Neural cell (in vitro differentiated cells): Measurements from ENCODE around the gene ACBD6. TPM values are rescaled to one million over a fixed set of nuclear protein-coding genes. Genes with fewer than 3 reads are reported as not detected.

Experiments used
- H2AFZ ChIP-seq: fragments of 200-600, 300-800 bp; sonication (generic), shearing (Covaris generic); 2 replicates; pipeline ENCODE4 v1.6.0; 2014; ENCODE audit warnings: low read depth, mild to moderate bottlenecking, antibody characterized with exemption, low read length, moderate library complexity
- H3F3A ChIP-seq: fragments of 200-600 bp; shearing (Covaris generic); 2 replicates; pipeline ENCODE4 v1.6.1; 2016; ENCODE audit warnings: mild to moderate bottlenecking, moderate library complexity, mixed read lengths, antibody characterized with exemption, low read length; ENCODE audit not compliant: insufficient read depth, poor library complexity, severe bottlenecking
- H3K27ac ChIP-seq: fragments of 200-600, 300-800 bp; sonication (generic), shearing (Covaris generic); 2 replicates; pipeline ENCODE4 v1.5.1; 2014; ENCODE audit warnings: mild to moderate bottlenecking, low read length, moderate library complexity
- H3K27me3 ChIP-seq: fragments of 300-800, 200-600 bp; sonication (generic), shearing (Covaris generic); 2 replicates; pipeline ENCODE4 v1.6.0; 2014; ENCODE audit warnings: mild to moderate bottlenecking, low read depth, low read length, moderate library complexity; ENCODE audit not compliant: insufficient read depth
- H3K36me3 ChIP-seq: fragments of 300-800, 200-600 bp; sonication (generic), shearing (Covaris generic); 2 replicates; pipeline ENCODE4 v1.5.1; 2014; ENCODE audit warnings: mild to moderate bottlenecking, antibody characterized with exemption, low read length, moderate library complexity; ENCODE audit not compliant: insufficient read depth
- H3K4me2 ChIP-seq: fragments of 300-800, 200-600 bp; sonication (generic), shearing (Covaris generic); 2 replicates; pipeline ENCODE4 v1.6.0; 2014; ENCODE audit warnings: mild to moderate bottlenecking, low read length
- H3K4me3 ChIP-seq: fragments of 300-800, 200-600 bp; sonication (generic), shearing (Covaris generic); 2 replicates; pipeline ENCODE4 v1.5.1; 2014; ENCODE audit warnings: mild to moderate bottlenecking, low read length, moderate library complexity
- H3K79me2 ChIP-seq: fragments of 200-600 bp; shearing (Covaris generic); replicated peaks from 2 replicates; pipeline ENCODE4 v1.6.0; 2014; ENCODE audit warnings: mild to moderate bottlenecking, low read length, moderate library complexity; ENCODE audit not compliant: insufficient read depth
- H3K9ac ChIP-seq: fragments of 300-800, 200-600 bp; sonication (generic), shearing (Covaris generic); 2 replicates; pipeline ENCODE4 v1.6.1; 2016; ENCODE audit warnings: mild to moderate bottlenecking, low read length, mixed read lengths
- H3K9me2 ChIP-seq: fragments of 200-600 bp; shearing (Covaris generic); 2 replicates; pipeline ENCODE4 v1.6.1; 2016; ENCODE audit warnings: mild to moderate bottlenecking, low read length, mixed read lengths; ENCODE audit not compliant: insufficient read depth
- H3K9me3 ChIP-seq: fragments of 200-600, 300-800 bp; sonication (generic), shearing (Covaris generic); 2 replicates; pipeline ENCODE4 v1.6.1; 2016; ENCODE audit warnings: mild to moderate bottlenecking, mixed run types, low read length, moderate library complexity, mixed read lengths
- H4K20me1 ChIP-seq: fragments of 200-600 bp; shearing (Covaris generic); 2 replicates; pipeline ENCODE4 v1.6.1; 2016; ENCODE audit warnings: mild to moderate bottlenecking, mixed run types; ENCODE audit not compliant: insufficient read depth
- EP300 ChIP-seq: fragments of 450-650 bp; conservative IDR thresholded peaks from 2 replicates; pipeline ENCODE4 v1.6.1; 2014; ENCODE audit warnings: antibody characterized with exemption, mild to moderate bottlenecking, moderate library complexity; ENCODE audit not compliant: poor library complexity, severe bottlenecking
- EZH2 ChIP-seq: fragments of 200-600, 300-800 bp; shearing (Covaris generic), sonication (generic); IDR thresholded peaks from 2 replicates; pipeline ENCODE4 v1.6.1; 2014; ENCODE audit warnings: antibody characterized with exemption, low read length, borderline replicate concordance, mild to moderate bottlenecking; ENCODE audit not compliant: insufficient read depth, poor library complexity, severe bottlenecking
- MXI1 ChIP-seq: fragments of 450-650 bp; conservative IDR thresholded peaks from 2 replicates; pipeline ENCODE4 v1.6.1; 2014; ENCODE audit warnings: antibody characterized with exemption, mild to moderate bottlenecking; ENCODE audit not compliant: poor library complexity, severe bottlenecking
- POLR2AphosphoS5 ChIP-seq: IDR thresholded peaks from 2 replicates; pipeline ENCODE4 v1.6.1; 2012
- RAD21 ChIP-seq: fragments of 450-650 bp; conservative IDR thresholded peaks from 2 replicates; pipeline ENCODE4 v1.6.1; 2014; ENCODE audit warnings: antibody characterized with exemption, mild to moderate bottlenecking, moderate library complexity
- SMC3 ChIP-seq: fragments of 450-650 bp; conservative IDR thresholded peaks from 2 replicates; pipeline ENCODE4 v1.6.1; 2014; ENCODE audit warnings: antibody characterized with exemption, mild to moderate bottlenecking, moderate library complexity; ENCODE audit not compliant: poor library complexity
- TAF1 ChIP-seq: IDR thresholded peaks from 2 replicates; pipeline ENCODE4 v1.6.1; 2012; ENCODE audit warnings: low read depth
- polyA plus RNA-seq: library from polyadenylated mRNA; depleted of rRNA; stranded (reverse); fragments of >200 nt; gene quantifications from 2 replicates; pipeline ENCODE4 v1.2.3, GENCODE V29; 2014
- TF ChIP-seq, protein P1 (sequence below): IDR thresholded peaks from 2 replicates; pipeline ENCODE4 v1.6.1; 2012; ENCODE audit warnings: borderline replicate concordance
- TF ChIP-seq, protein P2 (sequence below): fragments of 450-650 bp; IDR thresholded peaks from 2 replicates; pipeline ENCODE4 v1.5.1; 2014; ENCODE audit warnings: antibody characterized with exemption, mild to moderate bottlenecking, moderate library complexity; ENCODE audit not compliant: poor library complexity, severe bottlenecking

Gene ACBD6
- polyA plus RNA-seq, 1 donor from 2014 or later: 92.4 TPM

DNA sequence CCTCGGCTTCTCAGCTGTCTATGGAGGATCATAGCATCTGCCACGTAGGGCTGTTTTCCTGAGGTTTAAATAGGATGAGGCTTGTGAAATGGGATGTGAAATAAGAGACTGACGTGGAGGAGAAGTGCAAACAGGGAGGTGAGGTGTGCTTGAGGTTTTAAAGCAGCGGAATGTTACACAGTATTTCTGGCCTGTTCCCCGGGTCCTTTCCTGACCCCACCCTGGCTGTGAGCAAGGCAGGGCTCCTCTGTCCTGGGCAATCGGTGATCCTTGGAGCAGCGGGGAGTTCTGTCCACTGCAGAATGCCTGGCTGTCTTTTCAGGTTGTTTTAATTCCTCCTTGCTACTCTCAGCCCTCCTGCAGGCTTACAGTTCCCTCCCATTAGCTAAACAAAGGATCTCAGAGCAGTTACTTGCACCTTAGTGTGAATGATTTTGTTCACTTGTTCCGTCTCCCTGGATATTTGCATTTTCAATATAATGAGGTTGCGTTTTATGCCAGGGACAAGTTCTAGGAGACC, 233.8 kb downstream of the ACBD6 start:
- Histone ChIP-seq H3K4me2 (no peak overlapping the region), H3K27ac (no peak overlapping the region), H3K79me2 (no peaks in the 10 kb centered on the region), H2AFZ (no peak overlapping the region), H4K20me1 (no peaks in the 10 kb centered on the region), H3K9me2 (no peaks in the 10 kb centered on the region), H3K27me3 (no peaks in the 10 kb centered on the region), H3K4me3 (peak overlapping the region; percentile 3), H3K36me3 (no peaks in the 10 kb centered on the region), H3K9ac (peak overlapping the region; percentile 23), H3F3A (no peaks in the 10 kb centered on the region), H3K9me3 (no peaks in the 10 kb centered on the region)
- TF ChIP-seq, protein P1, sequence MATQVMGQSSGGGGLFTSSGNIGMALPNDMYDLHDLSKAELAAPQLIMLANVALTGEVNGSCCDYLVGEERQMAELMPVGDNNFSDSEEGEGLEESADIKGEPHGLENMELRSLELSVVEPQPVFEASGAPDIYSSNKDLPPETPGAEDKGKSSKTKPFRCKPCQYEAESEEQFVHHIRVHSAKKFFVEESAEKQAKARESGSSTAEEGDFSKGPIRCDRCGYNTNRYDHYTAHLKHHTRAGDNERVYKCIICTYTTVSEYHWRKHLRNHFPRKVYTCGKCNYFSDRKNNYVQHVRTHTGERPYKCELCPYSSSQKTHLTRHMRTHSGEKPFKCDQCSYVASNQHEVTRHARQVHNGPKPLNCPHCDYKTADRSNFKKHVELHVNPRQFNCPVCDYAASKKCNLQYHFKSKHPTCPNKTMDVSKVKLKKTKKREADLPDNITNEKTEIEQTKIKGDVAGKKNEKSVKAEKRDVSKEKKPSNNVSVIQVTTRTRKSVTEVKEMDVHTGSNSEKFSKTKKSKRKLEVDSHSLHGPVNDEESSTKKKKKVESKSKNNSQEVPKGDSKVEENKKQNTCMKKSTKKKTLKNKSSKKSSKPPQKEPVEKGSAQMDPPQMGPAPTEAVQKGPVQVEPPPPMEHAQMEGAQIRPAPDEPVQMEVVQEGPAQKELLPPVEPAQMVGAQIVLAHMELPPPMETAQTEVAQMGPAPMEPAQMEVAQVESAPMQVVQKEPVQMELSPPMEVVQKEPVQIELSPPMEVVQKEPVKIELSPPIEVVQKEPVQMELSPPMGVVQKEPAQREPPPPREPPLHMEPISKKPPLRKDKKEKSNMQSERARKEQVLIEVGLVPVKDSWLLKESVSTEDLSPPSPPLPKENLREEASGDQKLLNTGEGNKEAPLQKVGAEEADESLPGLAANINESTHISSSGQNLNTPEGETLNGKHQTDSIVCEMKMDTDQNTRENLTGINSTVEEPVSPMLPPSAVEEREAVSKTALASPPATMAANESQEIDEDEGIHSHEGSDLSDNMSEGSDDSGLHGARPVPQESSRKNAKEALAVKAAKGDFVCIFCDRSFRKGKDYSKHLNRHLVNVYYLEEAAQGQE: no peak
- peak; percentile 6 for TF ChIP-seq POLR2AphosphoS5

DNA sequence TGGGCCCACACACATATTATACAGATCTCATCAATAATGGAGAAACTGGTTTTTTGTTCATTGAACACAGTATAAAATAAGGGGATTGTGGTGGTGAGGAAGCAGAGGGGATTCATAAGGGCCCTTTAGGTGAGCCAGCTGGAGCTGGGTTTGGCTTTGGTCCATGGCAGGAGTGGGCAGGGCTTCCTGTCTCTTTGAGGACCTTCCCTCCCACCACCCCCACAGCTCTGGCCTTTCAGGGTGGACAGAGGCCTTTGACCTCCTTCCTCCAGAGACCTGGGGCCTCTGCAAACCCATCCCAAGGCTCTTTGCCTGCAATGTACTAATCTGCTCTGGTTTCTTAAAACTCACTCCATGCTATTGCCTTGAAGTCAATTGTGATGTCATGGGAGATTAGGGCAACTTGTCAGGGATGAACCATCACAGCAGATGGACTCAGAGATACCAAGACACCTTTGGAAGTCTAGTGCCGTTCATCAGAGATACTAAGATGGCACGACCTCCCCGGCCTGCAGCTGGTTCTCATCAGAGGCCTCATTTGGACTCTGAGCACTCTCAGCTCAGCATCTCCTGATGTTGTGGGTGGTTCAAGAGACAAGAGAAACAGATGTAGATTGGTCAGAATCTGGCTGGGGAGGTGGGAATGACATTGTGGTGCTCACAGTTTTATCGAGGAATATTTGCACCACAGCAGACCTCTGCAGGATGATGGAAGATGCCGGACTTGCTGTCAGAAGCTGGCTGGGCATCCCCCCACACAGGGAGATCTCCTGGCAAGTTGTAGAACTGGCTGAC, 234.4 kb downstream of the ACBD6 start:
- no peak overlapping the region for H3K27ac ChIP-seq

More for the DNA sequence above, 234.4 kb downstream of the ACBD6 start:
- H3K9me3 ChIP-seq: no peaks in the 10 kb centered on the region
- no peaks in the 10 kb centered on the region for H3K36me3 ChIP-seq
- no peaks in the 10 kb centered on the region for H3K9me2 ChIP-seq
- H3K4me3 ChIP-seq: peak overlapping the region; percentile 3
- no peak for TF ChIP-seq EP300
- no peak for TF ChIP-seq SMC3
- TF ChIP-seq POLR2AphosphoS5: no peak
- TF ChIP-seq RAD21: no peak
- TF ChIP-seq, protein P1: no peak
- TF ChIP-seq, protein P2, sequence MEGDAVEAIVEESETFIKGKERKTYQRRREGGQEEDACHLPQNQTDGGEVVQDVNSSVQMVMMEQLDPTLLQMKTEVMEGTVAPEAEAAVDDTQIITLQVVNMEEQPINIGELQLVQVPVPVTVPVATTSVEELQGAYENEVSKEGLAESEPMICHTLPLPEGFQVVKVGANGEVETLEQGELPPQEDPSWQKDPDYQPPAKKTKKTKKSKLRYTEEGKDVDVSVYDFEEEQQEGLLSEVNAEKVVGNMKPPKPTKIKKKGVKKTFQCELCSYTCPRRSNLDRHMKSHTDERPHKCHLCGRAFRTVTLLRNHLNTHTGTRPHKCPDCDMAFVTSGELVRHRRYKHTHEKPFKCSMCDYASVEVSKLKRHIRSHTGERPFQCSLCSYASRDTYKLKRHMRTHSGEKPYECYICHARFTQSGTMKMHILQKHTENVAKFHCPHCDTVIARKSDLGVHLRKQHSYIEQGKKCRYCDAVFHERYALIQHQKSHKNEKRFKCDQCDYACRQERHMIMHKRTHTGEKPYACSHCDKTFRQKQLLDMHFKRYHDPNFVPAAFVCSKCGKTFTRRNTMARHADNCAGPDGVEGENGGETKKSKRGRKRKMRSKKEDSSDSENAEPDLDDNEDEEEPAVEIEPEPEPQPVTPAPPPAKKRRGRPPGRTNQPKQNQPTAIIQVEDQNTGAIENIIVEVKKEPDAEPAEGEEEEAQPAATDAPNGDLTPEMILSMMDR: no peak
- TF ChIP-seq MXI1: no peak
- TF ChIP-seq EZH2: no peak
- no peak for TF ChIP-seq TAF1
- no peak overlapping the region for H3K4me2 ChIP-seq
- H3K27me3 ChIP-seq: no peaks in the 10 kb centered on the region
- no peaks in the 10 kb centered on the region for H3F3A ChIP-seq
- H3K9ac ChIP-seq: peak overlapping the region; percentile 23
- H3K79me2 ChIP-seq: no peaks in the 10 kb centered on the region
- H2AFZ ChIP-seq: no peak overlapping the region
- no peaks in the 10 kb centered on the region for H4K20me1 ChIP-seq
